ENCODE data around the gene ADCY7. TPM values are rescaled to one million over a fixed set of nuclear protein-coding genes. Genes with fewer than 3 reads are reported as not detected.

ADCY7 gene
- total and polyA plus RNA-seq, 2 experiments from 2014 or later = 3.9 to 4.4 TPM

DNA sequence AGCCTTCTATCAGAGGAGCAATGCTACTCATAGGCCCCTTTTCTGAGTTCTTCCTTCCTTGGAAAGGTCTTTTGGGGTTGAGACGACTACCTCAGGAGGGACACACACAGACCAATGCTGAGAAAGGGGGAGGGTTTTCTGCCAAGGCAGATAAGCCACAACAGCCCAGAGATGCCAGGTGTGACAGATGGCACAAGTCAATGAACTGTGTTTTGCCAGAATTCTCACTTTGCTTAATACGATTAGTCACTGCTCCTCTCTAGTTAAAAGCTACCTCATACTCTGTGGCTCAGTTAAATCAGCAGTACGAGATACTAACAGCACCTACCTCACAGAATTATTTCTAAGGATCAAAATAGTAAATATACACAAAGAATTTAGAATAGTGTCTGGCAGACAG lies 94.4 kb downstream of the ADCY7 start:
- Histone ChIP-seq H3K36me3 (replicated peaks; ENCODE audit: insufficient read depth, low read depth) (no peaks in the 10 kb centered on the region), H3K4me3 (no peak overlapping the region), H4K20me1 (ENCODE audit: insufficient read depth, poor library complexity, severe bottlenecking) (peaks cover 6% of the 10 kb centered on the region), H3K9me2 (replicated peaks; ENCODE audit: insufficient read depth) (no peaks in the 10 kb centered on the region), H3K79me2 (peaks cover 57% of the 10 kb centered on the region), H3K9me3 (ENCODE audit: low read depth) (no peaks in the 10 kb centered on the region), H3K27me3 (no peaks in the 10 kb centered on the region), H2AFZ (no peak overlapping the region), H3K4me1 (ENCODE audit: insufficient read depth) (no peaks in the 10 kb centered on the region), H3K27ac (peak overlapping the region; percentile 31), H3K4me2 (no peak overlapping the region)
- no peak for DNase-seq (ENCODE audit: low spot score)
- TF ChIP-seq, protein P1, sequence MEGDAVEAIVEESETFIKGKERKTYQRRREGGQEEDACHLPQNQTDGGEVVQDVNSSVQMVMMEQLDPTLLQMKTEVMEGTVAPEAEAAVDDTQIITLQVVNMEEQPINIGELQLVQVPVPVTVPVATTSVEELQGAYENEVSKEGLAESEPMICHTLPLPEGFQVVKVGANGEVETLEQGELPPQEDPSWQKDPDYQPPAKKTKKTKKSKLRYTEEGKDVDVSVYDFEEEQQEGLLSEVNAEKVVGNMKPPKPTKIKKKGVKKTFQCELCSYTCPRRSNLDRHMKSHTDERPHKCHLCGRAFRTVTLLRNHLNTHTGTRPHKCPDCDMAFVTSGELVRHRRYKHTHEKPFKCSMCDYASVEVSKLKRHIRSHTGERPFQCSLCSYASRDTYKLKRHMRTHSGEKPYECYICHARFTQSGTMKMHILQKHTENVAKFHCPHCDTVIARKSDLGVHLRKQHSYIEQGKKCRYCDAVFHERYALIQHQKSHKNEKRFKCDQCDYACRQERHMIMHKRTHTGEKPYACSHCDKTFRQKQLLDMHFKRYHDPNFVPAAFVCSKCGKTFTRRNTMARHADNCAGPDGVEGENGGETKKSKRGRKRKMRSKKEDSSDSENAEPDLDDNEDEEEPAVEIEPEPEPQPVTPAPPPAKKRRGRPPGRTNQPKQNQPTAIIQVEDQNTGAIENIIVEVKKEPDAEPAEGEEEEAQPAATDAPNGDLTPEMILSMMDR (IDR thresholded peaks at IDR 0.05; ENCODE audit: poor library complexity) = no peak
- TF ChIP-seq EZH2 (IDR thresholded peaks at IDR 0.05; ENCODE audit: borderline replicate concordance) (no peak), EZH2phosphoT487 (IDR thresholded peaks at IDR 0.05; ENCODE audit: low read depth, severe bottlenecking, unreplicated experiment) (no peak)
- WGBS (ENCODE audit: low lambda C conversion rate, missing lambda C conversion rate) = 84% methylated on average over 3 of the region's 3 CpGs

DNA sequence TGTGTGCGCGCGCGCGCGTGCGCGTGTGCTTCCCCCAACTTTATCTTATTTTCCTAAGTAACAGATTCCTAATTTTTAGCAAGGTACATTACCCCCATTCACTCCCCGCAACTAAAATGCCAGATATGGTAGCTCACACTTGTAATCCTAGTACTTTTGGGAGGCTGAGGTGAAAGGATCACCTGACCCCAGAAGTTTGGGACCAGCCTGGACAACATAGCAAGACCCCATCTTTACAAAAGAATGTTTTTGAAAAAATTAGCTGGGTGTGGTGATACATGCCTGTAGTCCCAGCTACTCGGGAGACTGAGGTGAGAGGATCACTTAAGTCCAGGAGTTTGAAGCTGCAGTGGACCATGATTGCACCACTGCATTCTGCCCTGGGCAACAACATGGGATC lies 97.3 kb downstream of the ADCY7 start:
- Histone ChIP-seq H3K27ac (no peak overlapping the region), H3K9me2 (replicated peaks; ENCODE audit: insufficient read depth) (no peaks in the 10 kb centered on the region), H2AFZ (no peak overlapping the region), H3K79me2 (peaks cover 79% of the 10 kb centered on the region), H4K20me1 (ENCODE audit: insufficient read depth, poor library complexity, severe bottlenecking) (peaks cover 18% of the 10 kb centered on the region), H3K4me1 (ENCODE audit: insufficient read depth) (peaks cover 10% of the 10 kb centered on the region), H3K9me3 (ENCODE audit: low read depth) (no peaks in the 10 kb centered on the region), H3K4me3 (no peak overlapping the region), H3K4me2 (no peak overlapping the region), H3K36me3 (replicated peaks; ENCODE audit: insufficient read depth, low read depth) (no peaks in the 10 kb centered on the region), H3K27me3 (no peaks in the 10 kb centered on the region)
- no peak for DNase-seq (ENCODE audit: low spot score)
- WGBS (ENCODE audit: low lambda C conversion rate, missing lambda C conversion rate) = 87% methylated on average over 10 of the region's 10 CpGs
- TF ChIP-seq, protein P1 (IDR thresholded peaks at IDR 0.05; ENCODE audit: poor library complexity) = no peak
- TF ChIP-seq EZH2phosphoT487 (IDR thresholded peaks at IDR 0.05; ENCODE audit: low read depth, severe bottlenecking, unreplicated experiment) = no peak
- TF ChIP-seq EZH2 (IDR thresholded peaks at IDR 0.05; ENCODE audit: borderline replicate concordance) = no peak

DNA sequence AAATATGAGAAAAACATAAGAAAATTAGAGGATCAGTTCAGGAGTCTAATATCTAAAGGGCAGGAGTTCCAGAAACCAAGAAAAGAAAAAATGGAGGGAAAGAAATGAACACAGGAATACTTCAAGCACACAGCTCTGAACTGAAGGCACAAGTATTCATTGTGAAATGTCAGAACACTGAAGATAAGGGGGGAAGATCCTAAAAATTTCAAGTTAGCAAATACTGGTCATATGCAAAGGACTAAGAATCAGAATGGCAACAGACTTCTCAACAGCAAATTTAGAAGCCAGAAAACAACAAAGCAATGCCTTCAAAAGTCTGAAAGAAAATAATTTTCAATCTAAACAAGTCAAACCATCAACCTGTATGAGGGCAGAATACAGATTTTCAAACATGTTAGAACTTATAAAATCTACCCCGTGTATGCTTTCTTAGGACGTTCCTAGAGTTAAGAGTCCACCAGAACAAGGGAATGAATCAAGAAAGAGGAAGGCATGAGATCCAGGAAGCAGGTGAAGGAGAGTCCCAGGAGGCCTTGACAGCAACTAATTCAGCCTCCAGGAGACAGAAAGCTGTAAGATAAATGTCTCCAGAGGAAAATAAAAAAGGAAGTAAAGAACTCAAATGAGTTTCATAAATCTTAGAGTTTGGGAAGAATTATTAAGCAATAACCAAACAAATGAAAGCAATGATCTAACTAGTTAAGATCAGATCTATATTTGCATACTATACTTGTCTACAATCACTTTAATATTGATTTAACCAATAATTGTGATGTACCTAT lies 99.6 kb downstream of the ADCY7 start:
- no peak for DNase-seq (ENCODE audit: low spot score)
- Histone ChIP-seq H2AFZ (no peak overlapping the region), H3K27me3 (no peaks in the 10 kb centered on the region), H3K9me2 (replicated peaks; ENCODE audit: insufficient read depth) (no peaks in the 10 kb centered on the region), H3K9me3 (ENCODE audit: low read depth) (no peaks in the 10 kb centered on the region), H3K4me1 (ENCODE audit: insufficient read depth) (peaks cover 10% of the 10 kb centered on the region), H3K4me3 (no peak overlapping the region), H3K36me3 (replicated peaks; ENCODE audit: insufficient read depth, low read depth) (no peaks in the 10 kb centered on the region), H3K27ac (no peak overlapping the region), H3K79me2 (peaks cover 59% of the 10 kb centered on the region), H3K4me2 (no peak overlapping the region), H4K20me1 (ENCODE audit: insufficient read depth, poor library complexity, severe bottlenecking) (peaks cover 12% of the 10 kb centered on the region)
- TF ChIP-seq EZH2 (IDR thresholded peaks at IDR 0.05; ENCODE audit: borderline replicate concordance) = no peak
- TF ChIP-seq, protein P1 (IDR thresholded peaks at IDR 0.05; ENCODE audit: poor library complexity) = no peak
- TF ChIP-seq EZH2phosphoT487 (IDR thresholded peaks at IDR 0.05; ENCODE audit: low read depth, severe bottlenecking, unreplicated experiment) = no peak
- 86% methylated on average over 2 of the region's 2 CpGs for WGBS (ENCODE audit: low lambda C conversion rate, missing lambda C conversion rate)

Small RNA genes within 50 kb of the gene (microRNA-seq; reads per million reads assigned to microRNA genes)
- gene MIR6771 = not detected

Small RNA genes within 50 kb of the gene (small RNA-seq; reads per million reads assigned to genes)
- gene MIR6771 = not detected

Other genes starting within 250 kb of the ADCY7 start
- gene CNEP1R1, start 241.3 kb upstream of the ADCY7 start, total RNA-seq = 23.9 and 25.8 TPM in 2 replicates
- 23.0 and 23.9 TPM in 2 replicates for gene CNEP1R1, start 241.3 kb upstream of the ADCY7 start, polyA plus RNA-seq
- 16.8 and 18.7 TPM in 2 replicates for gene HEATR3, start 200.6 kb upstream of the ADCY7 start, total RNA-seq
- 3.8 and 4.2 TPM in 2 replicates for gene HEATR3, start 200.6 kb upstream of the ADCY7 start, polyA plus RNA-seq
- 14.8 and 16.3 TPM in 2 replicates for gene TENT4B, start 113.2 kb upstream of the ADCY7 start, total RNA-seq
- gene TENT4B, start 113.2 kb upstream of the ADCY7 start, polyA plus RNA-seq = 6.7 and 7.7 TPM in 2 replicates
- gene BRD7, start 102.4 kb downstream of the ADCY7 start, total RNA-seq = 51.3 and 53.7 TPM in 2 replicates
- gene BRD7, start 102.4 kb downstream of the ADCY7 start, polyA plus RNA-seq = 51.2 and 58.4 TPM in 2 replicates